HepG2 (cell line): ENCODE data around the gene FNDC4. TPM values are rescaled to one million over a fixed set of nuclear protein-coding genes. Genes with fewer than 3 reads are reported as not detected.

ENCODE experiments used
- NCOA5 ChIP-seq: sonication (generic); formaldehyde crosslinking; IDR thresholded peaks from 2 replicates; pipeline ENCODE4 v1.4.0; 2020; ENCODE audit warnings: missing genetic modification reagents
- ZBTB40 ChIP-seq, 2 experiments: fragments of 450-650 bp in 1 of 2; sonication (generic) in 1 of 2; formaldehyde crosslinking in 1 of 2; IDR thresholded peaks; 2 replicates each; pipeline versions ENCODE4 v1.6.1 to v1.8.0; 2016 to 2022; ENCODE audit warnings: antibody characterized with exemption in 1 of 2, mild to moderate bottlenecking in 1 of 2, missing genetic modification reagents in 1 of 2
- ZNF576 ChIP-seq: sonication (generic); formaldehyde crosslinking; IDR thresholded peaks from 2 replicates; pipeline ENCODE4 v1.4.0; 2020; ENCODE audit warnings: mild to moderate bottlenecking, missing genetic modification reagents
- ZNF75D ChIP-seq: sonication (generic); formaldehyde crosslinking; IDR thresholded peaks from 2 replicates; pipeline ENCODE4 v1.8.1; 2023; ENCODE audit warnings: missing genetic modification reagents, mild to moderate bottlenecking, borderline replicate concordance
- ZSCAN5A ChIP-seq: sonication (generic); formaldehyde crosslinking; IDR thresholded peaks from 2 replicates; pipeline ENCODE4 v1.8.0; 2022; ENCODE audit warnings: mild to moderate bottlenecking, missing genetic modification reagents, borderline replicate concordance
- polyA plus RNA-seq, 8 experiments: library from polyadenylated mRNA; depleted of rRNA in 3 of 8; stranded (reverse) in 7 of 8; unstranded in 1 of 8; fragments of >200 nt; fragmentation: Illumina TruSeq in 4 of 8; extraction: Trizol in 4 of 8; gene quantifications; 2 replicates each; pipeline versions ENCODE4 v1.2.1 to v1.2.3, GENCODE V29; 2011 to 2016; ENCODE audit warnings: low read depth in 4 of 8, missing spikeins in 1 of 8, mixed read lengths in 1 of 8; ENCODE audit not compliant: insufficient read depth in 1 of 8
- total RNA-seq, 5 experiments: library from RNA; depleted of rRNA; stranded (reverse); fragments of >200 nt; fragmentation: Illumina TruSeq; extraction: Trizol; gene quantifications; 2 replicates each; pipeline ENCODE4 v1.2.3, GENCODE V29; 2016; ENCODE audit warnings: low read depth in 1 of 5

The FNDC4 gene
- total and polyA plus RNA-seq, 2 of the 13 experiments (the other 11 are each of a cell fraction or from before 2014, with no cell fraction given) = 9.0 to 17.4 TPM

- TF ChIP-seq ZBTB40 (IDR thresholded peaks at IDR 0.05) (no peak), ZBTB40 (CRISPR knock-in tag; IDR thresholded peaks at IDR 0.05) (no peak), ZSCAN5A (CRISPR knock-in tag) (no peak), NCOA5 (CRISPR knock-in tag) (no peak), ZNF576 (CRISPR knock-in tag) (no peak), ZNF75D (CRISPR knock-in tag) (no peak)
These were observed 37.0 kb upstream of the FNDC4 start (continued) for GRCh38 chr2:27531983-27532382.
